CD4-positive, alpha-beta T cell treated with Interleukin-21 for 1 hour (primary cell): Measurements from ENCODE around the gene HTT.

ENCODE experiments used
- DNase-seq: peaks from one replicate; pipeline ENCODE4 v3.0.0-alpha.2; 2020

HTT gene

DNA sequence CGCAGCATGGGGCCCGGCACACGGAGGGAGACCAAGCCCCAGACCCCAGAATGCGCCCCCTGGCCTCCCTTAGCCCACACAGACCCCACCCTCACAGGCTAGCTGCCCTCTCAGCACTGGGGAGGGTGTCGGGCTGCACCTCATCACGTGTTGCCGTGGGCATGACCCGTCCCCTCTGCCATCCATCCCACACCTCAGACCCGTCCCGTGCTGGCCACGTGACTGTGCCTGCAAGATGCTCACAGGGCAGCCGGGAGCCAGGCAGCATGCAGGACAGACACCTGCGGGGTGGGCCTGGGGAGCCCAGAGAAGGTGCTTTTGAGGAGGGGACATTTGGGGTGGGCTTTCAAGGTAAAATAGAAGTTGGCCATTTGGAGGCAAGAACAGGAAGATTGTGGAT is 179.3 kb downstream of the HTT start:
- no peak for DNase-seq

GRCh38 chr4:3254302-3255131 is 180.0 kb downstream of the HTT start:
- no peak for DNase-seq

GRCh38 chr4:3255611-3256186 is 181.2 kb downstream of the HTT start:
- DNase-seq = no peak

DNA sequence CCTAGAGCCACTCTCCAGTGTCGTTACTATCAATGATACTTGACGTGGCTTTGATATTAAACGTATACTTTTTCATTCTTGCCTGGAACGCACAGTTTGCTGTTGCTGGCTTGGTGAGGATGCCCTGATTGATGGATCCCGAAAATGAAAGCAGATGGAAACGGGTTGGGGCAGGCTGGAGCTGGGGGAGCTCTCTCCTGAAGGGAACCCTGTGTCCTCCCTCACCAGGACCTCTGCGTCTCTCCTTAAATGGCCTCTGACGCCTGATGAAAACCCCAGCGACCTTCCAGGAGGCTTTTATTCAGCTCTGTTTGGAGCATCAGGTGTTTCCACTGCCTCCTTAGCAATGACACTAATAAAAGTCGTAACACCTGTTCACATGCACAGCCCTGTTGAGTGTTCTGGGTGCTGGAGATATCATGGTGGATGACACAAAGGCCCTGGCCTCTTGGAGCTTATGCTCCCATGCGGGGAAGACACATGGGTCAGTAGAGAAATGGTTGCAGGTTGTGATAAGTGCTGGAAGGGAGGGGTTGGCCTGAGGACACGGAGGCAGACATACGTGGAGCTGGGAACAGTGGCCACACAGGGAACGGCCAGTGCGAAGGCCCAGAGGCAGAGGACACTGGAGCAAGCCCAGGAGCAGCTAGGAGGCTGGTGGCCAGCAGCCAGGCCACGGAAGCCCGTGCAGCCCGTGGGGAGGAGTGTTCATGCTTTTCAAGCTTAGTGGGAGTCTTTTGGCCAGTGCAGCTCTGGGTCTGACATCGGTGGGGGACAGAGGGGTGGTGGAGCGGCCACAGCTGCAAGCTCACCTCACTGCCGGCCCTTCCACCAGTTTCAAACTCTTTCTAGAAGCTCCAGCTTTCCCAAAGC is 182.0 kb downstream of the HTT start:
- no peak for DNase-seq

DNA sequence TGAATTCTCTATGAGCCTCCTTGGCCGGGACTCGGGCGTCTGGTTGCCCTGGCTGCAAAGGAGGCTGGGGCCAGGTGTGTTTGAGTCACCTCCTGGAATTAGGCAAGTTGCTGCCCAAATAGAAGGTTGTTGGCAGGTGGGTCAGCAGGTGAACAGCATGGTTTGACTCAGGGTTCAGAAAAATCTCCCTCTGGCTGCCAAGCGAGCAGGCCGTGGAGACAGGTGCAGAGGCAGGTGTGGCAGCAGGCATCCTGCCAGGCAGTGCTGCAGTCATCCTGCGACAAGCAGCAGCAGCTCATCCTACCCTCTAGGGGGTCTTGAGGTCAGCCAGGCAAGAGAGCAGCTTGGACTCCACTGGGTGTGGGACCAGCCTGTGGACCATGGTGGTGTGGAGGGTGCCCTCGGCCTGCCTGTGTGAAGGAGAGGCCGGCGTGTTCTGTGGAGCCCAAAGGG is 182.6 kb downstream of the HTT start:
- no peak for DNase-seq

DNA sequence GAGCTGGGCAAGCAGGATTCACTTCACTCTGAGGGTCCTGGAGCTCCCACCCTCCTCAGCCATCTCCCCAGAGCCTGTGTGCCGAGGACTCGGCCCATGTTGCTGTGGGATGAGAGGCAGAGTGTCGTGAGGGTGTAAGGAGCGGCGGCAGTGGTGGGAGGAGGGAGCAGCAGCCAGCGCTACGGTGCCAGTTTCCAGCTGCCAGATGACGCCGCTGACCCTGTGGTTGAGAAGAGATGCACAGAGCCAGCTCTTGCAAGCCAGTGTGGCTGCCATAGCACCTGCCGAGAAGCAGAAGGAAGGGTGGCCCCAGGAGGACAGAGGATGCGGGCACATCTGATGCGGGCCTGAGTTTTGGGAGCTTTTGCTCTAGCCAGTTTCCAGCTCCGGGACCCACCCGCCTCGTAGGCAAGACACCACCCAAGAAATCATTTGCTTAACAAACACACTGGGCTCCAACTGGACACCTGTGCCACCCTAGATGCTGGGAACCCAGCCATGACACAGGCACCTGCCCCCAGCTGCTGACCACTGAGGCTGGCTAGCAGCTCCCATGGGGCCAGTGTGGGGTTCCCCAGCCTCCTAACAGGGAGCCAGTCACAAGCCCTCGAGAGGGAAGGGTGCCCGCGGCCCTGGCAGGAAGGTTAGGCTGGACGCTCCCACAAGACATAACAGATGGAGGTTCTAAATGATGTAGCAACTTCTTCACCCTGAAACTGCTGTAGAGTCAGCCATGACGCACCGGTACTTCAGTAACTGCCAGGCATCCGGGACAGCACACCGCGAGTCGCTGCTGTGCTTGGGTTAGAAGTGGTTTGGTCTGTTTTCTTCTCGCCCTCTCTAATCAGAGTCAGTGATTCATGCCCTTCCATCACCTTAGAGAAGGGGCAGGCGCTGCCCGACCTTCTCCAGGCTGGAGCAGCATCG is 183.3 kb downstream of the HTT start:
- DNase-seq = no peak

GRCh38 chr4:3261411-3262207 is 187.1 kb downstream of the HTT start:
- no peak for DNase-seq

- no peak for DNase-seq
Observed at GRCh38 chr4:3262208-3263052, 187.9 kb downstream of the HTT start.

- no peak for DNase-seq
Observed at GRCh38 chr4:3263053-3263875, 188.8 kb downstream of the HTT start.

- no peak for DNase-seq
Observed at GRCh38 chr4:3263876-3264193, 189.4 kb downstream of the HTT start.

DNA sequence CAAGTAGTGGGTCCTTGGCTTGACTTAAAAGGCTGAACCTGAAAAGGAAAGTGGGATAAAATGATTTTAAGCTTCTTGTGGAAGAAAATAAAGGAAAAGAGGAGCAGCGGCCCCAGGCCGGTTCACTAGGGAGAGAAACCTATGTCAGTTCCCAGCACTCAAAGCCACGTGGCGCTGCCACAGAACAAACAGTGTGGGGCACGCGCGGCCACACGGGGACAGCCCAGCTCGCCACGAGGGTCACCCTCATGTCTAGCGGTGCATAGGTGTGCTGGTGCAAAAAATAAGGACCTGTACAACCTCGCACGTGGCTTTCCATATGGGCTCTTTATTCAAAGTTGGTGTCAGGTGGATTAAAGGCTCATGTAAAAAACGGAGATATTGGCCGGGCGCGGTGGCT is 191.6 kb downstream of the HTT start:
- DNase-seq = no peak

DNA sequence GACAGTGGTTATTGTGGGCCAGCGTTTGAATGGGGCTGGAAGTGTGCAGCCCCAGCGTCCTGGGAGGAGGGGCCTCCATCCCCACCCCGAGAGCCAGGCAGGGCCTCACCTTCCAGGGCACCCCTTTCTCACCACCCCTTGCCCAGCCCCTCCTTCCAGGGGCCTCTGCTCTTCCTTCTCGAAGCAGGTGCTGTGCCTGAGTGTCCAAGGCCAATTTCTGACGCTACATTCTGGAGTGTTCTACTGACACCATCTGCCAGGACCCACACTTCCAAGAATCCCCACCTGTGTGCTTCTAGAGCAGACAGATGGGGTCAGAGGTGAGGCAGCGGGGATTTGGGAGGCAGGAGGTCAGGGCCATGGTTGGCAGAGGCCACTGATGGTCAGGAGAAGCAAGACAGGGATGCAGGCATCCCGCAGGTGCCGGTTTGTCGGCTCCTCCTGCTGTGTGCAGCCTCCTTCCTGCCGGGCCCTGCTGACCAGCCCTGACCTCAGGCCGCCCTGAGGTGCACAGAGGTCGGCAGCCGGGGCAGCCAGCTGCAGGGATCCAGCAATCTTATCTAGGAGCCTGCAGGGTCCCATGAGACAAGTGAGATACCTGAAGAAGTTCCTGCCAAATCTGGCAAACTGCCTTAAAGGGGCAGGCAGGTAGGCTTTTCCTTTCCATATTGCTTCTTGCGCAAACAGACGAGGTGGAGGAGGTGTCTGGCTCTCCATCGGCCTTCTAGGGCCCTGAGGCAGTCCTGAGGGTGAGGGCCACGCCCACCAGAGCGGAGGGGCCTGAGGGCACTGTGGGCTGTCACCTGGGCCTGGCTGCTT is 193.3 kb downstream of the HTT start:
- no peak for DNase-seq

- no peak for DNase-seq
Observed at GRCh38 chr4:3268395-3269104, 194.1 kb downstream of the HTT start.

DNA sequence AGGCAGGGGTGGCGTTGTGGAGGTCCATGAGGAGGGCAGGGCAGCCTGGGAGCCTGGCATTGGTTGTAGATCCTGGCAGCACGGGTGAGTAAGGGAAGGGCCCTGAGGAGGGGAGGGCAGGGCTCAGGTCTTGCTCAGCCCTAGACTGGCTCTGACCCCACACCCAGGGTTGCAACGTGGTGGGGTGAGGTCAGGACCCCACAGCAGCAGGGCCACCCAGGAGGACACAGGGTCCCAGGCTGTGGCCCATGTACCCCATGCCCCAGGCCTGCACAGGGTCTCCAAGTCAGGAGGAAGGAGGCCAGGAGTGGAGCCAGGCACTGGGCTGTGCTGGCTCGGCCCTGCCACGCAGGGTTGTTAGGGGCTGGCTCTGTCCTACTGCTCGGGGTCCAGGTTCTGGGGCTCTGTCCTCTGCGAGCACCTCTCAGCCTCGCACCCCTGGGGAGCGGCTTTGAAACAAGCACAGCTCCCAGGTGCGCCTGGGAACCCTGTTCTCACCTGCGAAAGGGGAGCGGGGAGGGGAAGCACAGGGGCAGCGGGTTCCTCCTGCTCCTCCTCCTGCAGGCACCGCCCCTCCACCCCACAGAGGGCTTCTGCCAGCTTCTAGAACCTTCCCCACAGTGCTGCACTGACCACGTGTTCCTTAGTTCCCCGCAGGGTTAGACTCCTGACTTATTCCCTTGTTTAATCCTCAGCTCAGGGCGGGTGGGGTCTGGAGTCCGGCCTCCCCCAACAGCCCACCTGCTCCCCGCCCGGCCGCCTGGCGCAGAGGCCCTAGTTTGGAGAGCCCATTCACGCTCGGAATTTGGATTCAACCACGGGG is 194.8 kb downstream of the HTT start:
- no peak for DNase-seq

GRCh38 chr4:3269991-3270611 is 195.6 kb downstream of the HTT start:
- no peak for DNase-seq

DNA sequence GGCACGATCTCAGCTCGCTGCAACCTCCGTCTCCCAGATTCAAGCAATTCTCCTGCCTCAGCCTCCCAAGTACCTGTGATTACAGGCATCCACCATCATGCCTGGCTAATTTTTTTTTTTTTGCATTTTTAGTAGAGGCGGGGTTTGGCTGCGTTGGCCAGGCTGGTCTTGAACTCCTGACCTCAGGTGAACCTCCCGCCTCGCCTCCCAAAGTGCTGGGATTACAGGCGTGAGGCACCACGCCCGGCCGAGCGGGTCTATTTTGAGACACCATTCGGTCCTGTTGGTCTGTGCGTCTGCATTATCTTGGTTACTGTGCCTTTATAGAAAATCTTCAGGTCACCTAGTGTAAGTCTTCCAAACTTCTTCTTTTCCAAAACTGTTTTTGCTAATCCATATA is 196.7 kb downstream of the HTT start:
- DNase-seq = no peak

DNA sequence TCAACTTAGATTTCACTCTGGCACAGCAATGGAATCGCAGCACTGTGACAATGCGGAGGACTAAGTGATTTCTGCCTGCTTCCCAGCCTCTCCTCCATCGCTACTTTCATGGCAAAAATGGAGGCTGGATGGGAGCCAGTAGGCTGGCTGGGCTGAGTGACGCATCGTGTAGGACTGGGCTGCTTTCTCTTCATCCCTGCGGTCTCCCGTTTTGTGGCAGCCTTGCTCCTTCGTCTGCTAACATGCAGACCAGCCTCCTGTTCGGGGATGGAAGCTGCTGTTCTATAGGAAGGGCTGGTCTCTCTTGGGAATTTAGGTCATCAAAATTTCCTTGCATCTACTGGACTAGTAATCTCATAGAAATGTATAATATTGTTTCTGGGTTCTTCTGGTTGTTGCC is 202.5 kb downstream of the HTT start:
- DNase-seq = no peak
